ENCODE measurements around the gene TMC5. TPM values are rescaled to one million over a fixed set of nuclear protein-coding genes. Genes with fewer than 3 reads are reported as not detected.

TMC5 gene
- total RNA-seq, 2 experiments from 2014 or later: not detected

GRCh38 chr16:19450186-19450585 lies 32.5 kb downstream of the TMC5 start:
- H3K4me1 ChIP-seq (ENCODE audit: insufficient read depth, low read length): no peaks in the 10 kb centered on the region
- ChIA-PET POLR2A (no interaction called here), CTCF (no interaction called here)
- H3K4me1 Mint-ChIP-seq (ENCODE audit: low read depth): no peaks in the 10 kb centered on the region
- H3K36me3 Mint-ChIP-seq (ENCODE audit: low read depth): no peaks in the 10 kb centered on the region
- H3K9me3 ChIP-seq (ENCODE audit: control insufficient read depth in 1 of 2, insufficient read depth in 1 of 2, low read length in 2 of 2): no peaks in the 10 kb centered on the region
- no peak overlapping the region for H3K27ac Mint-ChIP-seq
- intact Hi-C loops (cut with DNase I, micrococcal nuclease): no loop called here
- no peak for TF ChIP-seq CTCF (IDR thresholded peaks at IDR 0.05)
- ATAC-seq (ENCODE audit: poor library complexity) (no peak), DNase-seq (no peak)
- H3K4me3 Mint-ChIP-seq: no peak overlapping the region
- peaks cover 24% of the 10 kb centered on the region for H3K27me3 Mint-ChIP-seq
- peaks cover 3% of the 10 kb centered on the region for H3K9me3 Mint-ChIP-seq
- H3K36me3 ChIP-seq (ENCODE audit: insufficient read depth, low read length): no peaks in the 10 kb centered on the region
- peaks cover 0 to 4% of the 10 kb centered on the region in 2 experiments for H3K27me3 ChIP-seq (ENCODE audit: control insufficient read depth in 1 of 2, insufficient read depth in 2 of 2, low read length in 2 of 2)
- no peak overlapping the region for H3K27ac ChIP-seq (ENCODE audit: low read depth in 1 of 2, low read length in 2 of 2)
- no peak overlapping the region for H3K4me3 ChIP-seq (ENCODE audit: low read length)

GRCh38 chr16:19458722-19459379 lies 41.2 kb downstream of the TMC5 start:
- H3K9me3 Mint-ChIP-seq: no peaks in the 10 kb centered on the region
- no peaks in the 10 kb centered on the region for H3K36me3 Mint-ChIP-seq (ENCODE audit: low read depth)
- no peak overlapping the region for H3K4me3 Mint-ChIP-seq
- Histone ChIP-seq H3K4me1 (ENCODE audit: insufficient read depth, low read length) (no peaks in the 10 kb centered on the region), H3K9me3 (ENCODE audit: control insufficient read depth in 1 of 2, insufficient read depth in 1 of 2, low read length in 2 of 2) (no peaks in the 10 kb centered on the region), H3K4me3 (ENCODE audit: low read length) (no peak overlapping the region), H3K27me3 (ENCODE audit: control insufficient read depth in 1 of 2, insufficient read depth in 2 of 2, low read length in 2 of 2) (peaks cover 0 to 3% of the 10 kb centered on the region in 2 experiments), H3K36me3 (ENCODE audit: insufficient read depth, low read length) (no peaks in the 10 kb centered on the region), H3K27ac (ENCODE audit: low read depth in 1 of 2, low read length in 2 of 2) (no peak overlapping the region)
- DNase-seq (no peak), ATAC-seq (ENCODE audit: poor library complexity) (no peak)
- no peak for TF ChIP-seq CTCF (IDR thresholded peaks at IDR 0.05)
- CTCF ChIA-PET: no interaction called here
- intact Hi-C loops (cut with DNase I, micrococcal nuclease): no loop called here
- no peak overlapping the region for H3K27ac Mint-ChIP-seq
- no peaks in the 10 kb centered on the region for H3K27me3 Mint-ChIP-seq
- POLR2A ChIA-PET: no interaction called here
- H3K4me1 Mint-ChIP-seq (ENCODE audit: low read depth): no peaks in the 10 kb centered on the region

DNA sequence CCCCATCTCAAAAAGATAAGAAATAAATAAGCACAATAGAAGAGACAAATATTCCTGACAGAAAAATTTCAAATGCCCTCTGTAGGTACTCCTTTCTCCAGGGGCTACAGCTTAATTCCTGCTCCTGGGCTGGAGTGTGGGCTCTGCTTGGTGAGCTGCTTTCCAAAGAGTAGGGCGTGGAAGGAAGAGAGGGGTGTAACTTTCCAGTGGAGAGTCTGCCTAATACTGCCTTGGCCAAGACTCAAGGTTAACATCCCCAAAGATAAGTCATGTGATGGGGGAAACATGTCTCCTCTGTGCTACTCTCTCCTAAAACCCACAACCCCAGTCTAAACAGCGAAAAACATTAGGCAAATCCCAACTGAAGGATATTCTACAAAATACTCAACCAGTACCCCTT lies 42.7 kb downstream of the TMC5 start:
- H3K4me3 ChIP-seq (ENCODE audit: low read length): no peak overlapping the region
- Mint-ChIP-seq H3K9me3 (no peaks in the 10 kb centered on the region), H3K4me1 (ENCODE audit: low read depth) (no peaks in the 10 kb centered on the region), H3K4me3 (no peak overlapping the region), H3K27ac (no peak overlapping the region), H3K36me3 (ENCODE audit: low read depth) (no peaks in the 10 kb centered on the region), H3K27me3 (no peaks in the 10 kb centered on the region)
- ATAC-seq (ENCODE audit: poor library complexity): no peak
- H3K36me3 ChIP-seq (ENCODE audit: insufficient read depth, low read length): no peaks in the 10 kb centered on the region
- no peak for DNase-seq
- no peaks in the 10 kb centered on the region for H3K4me1 ChIP-seq (ENCODE audit: insufficient read depth, low read length)
- H3K27me3 ChIP-seq (ENCODE audit: control insufficient read depth in 1 of 2, insufficient read depth in 2 of 2, low read length in 2 of 2): peaks cover 0 to 3% of the 10 kb centered on the region in 2 experiments
- no peaks in the 10 kb centered on the region for H3K9me3 ChIP-seq (ENCODE audit: control insufficient read depth in 1 of 2, insufficient read depth in 1 of 2, low read length in 2 of 2)
- no peak for TF ChIP-seq CTCF (IDR thresholded peaks at IDR 0.05)
- no peak overlapping the region for H3K27ac ChIP-seq (ENCODE audit: low read depth in 1 of 2, low read length in 2 of 2)
- intact Hi-C loops (cut with DNase I, micrococcal nuclease): no loop called here
- ChIA-PET POLR2A (no interaction called here), CTCF (interaction anchor here (0.7 kb wide), 1 partner anchor 15 kb away, joined by 4 read pairs; no protein-coding TSS in a partner anchor)
